GM21717 (cell line): ENCODE data around the gene NAPB.

ENCODE experiments used
- ATAC-seq: cut with Tn5 transposase; IDR thresholded peaks from one replicate; pipeline ENCODE4 v1.9.1; 2021; ENCODE audit warnings: mild to moderate bottlenecking, moderate library complexity; ENCODE audit not compliant: unreplicated experiment

NAPB gene

DNA sequence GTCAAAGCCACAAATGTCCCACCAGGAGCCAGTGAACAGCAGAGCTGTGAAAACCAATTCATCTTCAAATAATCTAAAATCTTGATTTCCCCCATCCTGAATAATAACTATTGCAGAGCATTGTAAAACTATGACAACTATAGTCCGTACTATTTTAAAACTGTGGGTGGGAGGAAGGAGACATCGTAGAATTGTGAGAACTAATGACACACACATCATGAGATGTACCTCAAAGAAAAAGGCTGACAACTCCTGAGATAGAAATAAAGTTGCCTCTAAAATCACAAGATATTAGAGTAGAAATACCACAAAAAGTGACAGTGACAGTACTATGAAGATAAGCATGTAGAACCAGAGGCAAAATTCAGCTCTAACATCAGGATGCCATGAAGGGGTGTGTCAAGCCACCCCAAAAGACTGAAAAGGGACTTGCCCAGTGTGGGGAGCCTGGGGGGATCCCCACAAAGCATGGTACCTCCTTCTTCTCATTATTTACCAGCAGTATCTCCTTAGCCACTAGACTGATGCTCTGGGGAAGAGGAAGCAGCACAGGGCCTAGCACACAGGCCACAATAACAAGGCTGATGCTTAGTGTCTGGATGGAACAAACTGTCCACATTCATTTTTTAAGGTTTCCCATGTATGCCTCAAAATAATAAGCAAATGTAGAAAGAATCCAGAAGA is 13.4 kb downstream of the NAPB start:
- ATAC-seq: peak; percentile 72

DNA sequence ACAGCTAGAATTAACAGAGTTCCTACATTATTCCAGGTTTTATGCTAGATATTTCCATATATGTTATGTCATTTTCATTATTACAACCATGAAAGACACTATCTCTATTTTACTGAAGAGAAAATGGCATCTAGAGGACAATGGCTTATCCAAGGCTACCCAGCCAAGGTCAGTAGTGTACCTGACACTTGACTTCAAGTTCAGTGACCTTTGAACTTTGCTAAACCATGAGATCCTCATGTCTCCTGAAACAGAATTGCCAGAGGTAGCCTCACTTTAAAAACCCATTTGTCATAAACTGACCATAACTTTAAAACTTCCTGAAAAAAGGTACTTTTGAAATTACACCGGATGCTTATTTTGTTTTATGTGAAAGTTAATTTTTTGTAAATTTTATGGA is 14.4 kb downstream of the NAPB start:
- no peak for ATAC-seq

DNA sequence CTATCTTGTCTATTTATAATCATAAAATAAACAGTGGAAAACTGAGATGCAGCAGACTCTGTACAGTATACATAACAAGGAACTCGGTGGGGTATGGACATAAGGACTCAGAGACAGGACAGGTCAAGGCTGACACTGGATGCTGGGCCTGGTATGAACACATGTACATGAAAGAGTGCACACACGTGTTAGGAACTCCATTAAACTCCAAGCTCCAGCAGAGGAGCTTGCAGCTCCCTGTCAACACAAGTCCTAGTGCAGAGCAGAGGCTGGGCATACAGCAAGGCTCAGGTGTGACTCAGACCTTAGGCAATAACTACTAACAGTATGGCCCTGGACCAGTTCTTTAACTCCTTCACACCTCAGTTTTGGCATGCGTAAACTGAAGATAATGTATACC is 17.1 kb downstream of the NAPB start:
- no peak for ATAC-seq

DNA sequence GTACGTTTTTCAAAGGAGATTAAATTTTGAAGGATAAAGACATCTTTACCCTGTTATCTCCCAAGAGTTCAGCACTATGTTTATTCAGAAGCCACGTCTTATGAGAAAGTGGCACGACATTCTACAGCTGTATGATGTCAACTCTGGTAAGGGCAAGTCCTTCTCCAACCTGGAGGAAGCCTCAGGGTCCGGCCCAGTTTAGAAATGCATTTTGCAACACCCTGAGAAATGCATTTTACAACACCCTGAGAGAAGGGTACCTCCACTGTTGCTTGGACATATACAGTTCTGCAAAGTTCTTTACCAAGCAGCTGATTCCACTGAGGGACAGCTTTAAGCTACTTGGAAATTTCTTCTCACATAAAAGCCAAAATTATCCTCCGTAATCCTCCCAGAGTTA is 17.5 kb downstream of the NAPB start:
- ATAC-seq: no peak

DNA sequence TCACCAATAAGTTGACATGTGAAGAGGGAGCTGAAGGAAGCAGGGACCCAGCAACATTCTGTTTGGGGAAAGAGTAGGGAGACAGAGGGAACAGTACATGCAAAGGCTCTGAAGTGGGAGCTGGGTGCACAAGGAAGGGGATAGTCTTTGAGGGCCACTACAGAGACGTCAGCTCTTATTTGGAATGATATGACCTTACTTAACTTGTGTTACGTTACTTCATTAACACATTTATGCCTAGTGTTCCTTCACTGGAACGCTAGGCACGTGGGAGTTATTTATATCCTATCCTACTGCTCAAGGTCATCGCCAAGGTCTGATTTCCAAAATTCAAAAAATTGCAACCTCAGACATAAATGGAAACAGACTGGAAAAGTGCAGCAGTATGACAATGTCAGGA is 20.2 kb downstream of the NAPB start:
- ATAC-seq: no peak

DNA sequence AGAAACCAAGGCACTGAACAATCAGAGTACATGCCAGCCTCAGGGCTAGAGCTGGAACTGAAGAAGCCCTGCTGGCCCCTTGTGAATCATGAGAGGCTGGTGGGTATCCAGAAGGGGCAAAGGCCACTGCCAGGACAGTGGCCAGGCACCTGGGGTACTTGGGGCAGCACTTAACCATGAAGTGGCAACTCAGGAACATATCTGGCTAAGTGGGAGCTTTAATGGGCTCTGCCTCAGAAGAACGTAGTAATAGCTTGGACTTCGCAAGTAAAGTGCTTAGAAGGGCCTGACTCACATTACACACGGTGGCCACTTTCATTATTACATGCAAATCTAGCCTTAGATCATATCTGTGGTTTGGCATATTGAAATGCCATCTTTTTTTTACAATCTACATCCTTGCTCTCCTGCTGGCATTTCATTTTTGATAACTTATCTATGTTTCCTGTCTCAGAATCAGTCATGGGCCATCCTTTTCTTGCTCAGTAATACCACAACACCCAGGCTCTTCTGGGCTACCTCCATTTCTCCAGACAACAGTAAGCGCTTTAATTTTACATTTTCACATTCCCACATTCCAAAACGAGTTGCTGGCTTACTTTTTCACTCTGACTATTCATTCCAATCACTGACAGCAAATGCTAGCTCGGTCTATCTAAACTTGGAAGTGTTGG is 21.6 kb downstream of the NAPB start:
- ATAC-seq: no peak

DNA sequence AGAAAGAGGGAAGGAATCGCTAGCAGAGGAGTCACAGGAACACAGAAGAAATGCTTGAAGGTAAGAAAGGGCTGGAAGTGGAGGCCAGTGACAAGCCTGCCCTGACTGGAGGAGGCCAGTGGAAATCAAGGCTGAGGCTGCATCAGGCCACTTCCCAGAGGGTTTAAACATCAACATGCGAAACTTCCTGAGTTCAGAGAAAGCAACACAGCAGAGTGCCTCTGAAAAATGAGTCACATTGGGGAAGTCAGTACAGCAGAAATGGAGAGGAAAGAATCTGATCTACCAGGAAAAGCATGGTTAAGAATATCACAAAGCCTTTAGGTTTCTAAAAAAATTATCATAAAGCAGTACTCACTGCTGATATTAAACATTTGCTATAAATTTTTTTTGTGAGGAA is 23.3 kb downstream of the NAPB start:
- no peak for ATAC-seq

DNA sequence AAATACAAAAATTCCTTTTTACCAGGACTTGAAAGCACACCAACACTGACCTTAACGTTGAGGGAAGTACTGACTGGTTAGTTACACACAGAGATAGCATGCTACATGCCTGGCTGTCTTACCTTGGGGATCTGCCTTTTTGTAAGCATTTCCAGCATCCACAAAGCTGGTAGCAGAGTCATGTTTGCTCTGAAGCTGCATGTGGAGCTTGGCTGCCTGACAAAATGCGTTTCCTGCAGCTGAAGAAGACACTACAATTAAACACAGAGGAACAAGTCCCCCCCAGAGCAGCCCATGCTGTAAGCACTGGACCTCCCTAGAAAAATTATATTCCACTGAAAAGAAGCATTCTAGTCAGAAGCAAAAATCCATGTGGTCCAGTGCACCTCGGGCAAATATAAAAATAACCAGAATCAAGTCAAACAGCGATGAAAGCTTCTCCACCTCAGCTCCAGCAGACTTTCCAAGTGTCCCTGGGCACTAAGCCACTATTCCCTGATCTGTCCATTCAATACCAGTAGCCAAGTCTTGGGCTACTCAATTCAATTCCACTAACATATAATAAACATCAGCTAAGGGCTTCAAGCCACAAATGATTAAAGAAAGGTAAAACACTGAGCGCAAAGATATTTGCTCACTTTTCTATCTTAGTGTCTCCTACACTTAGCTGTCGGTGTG is 24.2 kb downstream of the NAPB start:
- ATAC-seq: no peak

DNA sequence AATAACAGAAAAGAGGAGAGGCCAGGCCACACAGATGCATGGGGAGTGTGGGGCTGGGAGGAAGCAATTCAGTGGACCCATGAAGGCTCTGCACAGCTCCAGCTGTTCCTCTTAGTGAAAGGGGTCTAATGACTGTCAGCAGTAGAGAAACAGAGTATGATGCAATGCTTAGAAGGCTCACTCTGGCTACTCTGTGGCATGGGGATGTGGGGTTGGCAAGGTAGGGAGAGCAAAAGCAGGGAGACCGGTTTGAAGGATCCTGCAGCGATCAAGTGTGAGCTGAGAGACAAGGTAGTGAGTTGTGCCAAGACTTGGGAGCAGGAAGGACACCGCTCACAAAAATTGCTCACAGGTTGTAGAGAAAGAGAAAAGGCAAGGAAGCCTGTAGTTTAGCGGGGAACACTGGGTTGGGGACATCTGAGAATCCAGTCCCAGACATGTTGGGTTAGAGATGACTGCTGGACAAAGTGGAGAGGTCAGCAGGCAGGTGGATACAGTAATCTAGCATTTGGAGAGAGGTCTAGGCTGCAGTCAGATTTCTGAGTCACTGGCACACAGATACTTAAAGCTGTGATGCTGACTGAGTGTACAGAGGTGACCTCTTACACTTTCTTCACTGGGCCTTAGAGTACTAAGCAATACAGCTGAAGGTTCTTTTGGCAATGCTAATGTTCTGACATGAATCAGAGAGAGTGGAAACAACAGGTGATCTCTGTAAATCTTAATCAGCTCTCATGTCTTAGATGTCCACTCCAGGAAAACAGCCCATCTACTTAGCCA is 27.1 kb downstream of the NAPB start:
- ATAC-seq: no peak

DNA sequence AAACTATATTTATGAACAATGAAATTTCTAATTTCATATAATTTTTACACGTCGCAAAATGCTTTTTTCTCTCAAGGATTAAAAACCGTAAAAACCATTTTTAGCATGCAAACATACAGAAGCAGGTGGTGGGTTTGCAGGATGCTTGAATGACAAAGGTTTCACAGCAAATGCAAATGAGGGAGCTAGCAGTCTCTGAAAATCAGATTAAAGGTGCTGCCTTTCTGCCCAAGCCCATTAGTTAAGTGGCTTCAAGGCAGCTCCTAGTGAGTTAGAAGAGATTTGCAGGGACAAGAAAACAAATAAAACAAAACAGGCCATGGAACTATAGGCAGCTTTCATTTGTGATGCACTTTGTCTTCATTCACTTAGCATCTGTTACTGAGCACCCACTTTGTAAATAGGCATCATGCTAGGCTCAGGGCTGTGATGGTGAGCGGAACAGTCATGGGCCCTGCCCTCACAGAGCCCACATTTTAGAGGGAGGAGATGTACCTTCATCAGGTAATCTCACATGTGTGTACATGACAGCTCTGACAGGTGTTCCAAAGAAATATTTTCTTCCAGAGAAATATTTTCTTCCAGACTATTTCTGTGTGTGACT is 29.5 kb downstream of the NAPB start:
- no peak for ATAC-seq

DNA sequence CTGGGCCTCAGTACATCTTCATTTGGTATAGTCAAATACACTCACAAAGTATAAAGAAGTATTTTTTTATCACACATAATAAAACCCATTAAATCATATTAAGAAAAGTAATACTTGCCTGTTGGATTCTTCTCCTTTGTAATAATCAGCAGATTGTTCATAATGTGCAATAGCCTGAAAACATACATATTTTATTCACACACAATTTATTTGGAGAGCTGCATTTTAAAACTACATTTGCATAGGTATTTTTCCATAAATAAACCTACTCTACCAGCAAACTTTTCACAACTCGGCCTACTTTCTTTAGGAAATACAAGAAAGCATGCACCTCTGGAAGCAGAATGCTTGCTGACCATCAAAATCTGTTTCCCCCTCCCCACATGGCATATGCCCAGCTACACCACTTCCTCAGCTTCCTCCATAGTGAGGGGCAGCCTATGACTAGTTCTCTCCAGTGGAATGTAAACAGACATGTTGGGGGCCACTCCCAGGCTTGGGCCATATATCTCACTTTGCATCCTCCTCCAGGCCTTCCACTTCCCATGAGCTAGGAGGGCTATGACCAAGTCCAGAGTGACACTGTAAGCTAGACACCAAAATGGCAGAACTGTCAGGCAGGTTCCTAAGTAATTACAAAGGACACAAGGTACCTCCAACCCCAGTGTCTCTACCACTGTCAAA is 31.1 kb downstream of the NAPB start:
- no peak for ATAC-seq

DNA sequence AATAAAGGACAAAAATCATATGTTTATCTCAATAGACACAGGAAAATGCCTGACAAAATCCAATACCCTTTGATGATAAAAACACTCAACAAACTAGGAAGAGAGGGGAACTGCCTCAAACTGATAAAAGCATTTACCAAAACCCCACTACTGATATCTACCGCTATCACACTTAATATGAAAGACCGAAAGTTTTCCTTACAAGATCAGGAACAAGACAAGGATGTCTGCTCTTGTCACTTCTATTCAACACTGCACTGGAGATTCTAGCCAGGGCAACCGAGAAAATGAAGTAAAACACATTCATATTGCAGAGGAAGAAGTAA is 34.2 kb downstream of the NAPB start:
- ATAC-seq: no peak

DNA sequence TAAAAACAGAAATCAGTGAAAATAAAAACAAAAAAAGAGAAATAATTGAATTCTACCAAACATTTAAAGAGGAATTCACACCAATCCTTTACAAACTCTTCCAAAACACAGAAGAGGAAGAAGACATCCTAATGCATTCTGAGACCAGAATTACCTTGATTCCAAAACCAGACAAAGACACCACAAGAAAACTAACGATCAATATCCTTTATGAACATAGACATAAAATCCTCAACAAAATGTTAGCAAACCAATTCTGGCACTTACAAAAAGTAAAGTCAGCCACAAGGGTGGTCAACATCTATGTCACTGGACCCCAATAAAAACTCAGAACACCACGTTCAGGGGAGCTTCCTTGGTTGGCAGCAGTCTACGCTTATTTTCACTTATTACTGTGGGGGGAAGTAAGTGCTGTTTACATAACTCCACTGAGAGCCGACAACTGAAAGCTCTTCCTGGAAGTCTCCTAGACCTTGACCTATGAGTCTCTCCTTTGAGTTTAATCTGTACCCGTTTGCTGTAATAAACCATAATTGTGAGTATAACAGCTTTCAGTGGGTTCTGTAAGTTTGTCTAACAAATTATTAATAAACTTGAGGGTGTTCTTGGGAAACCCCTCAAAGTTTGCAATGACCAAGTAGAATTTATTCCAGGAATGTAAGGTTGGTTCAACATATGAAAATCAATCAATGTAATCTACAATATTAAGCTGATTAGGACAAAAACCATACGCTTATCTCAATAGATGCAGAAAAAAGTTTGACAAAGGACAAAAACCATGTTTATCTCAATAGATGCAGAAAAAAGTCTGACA is 34.8 kb downstream of the NAPB start:
- no peak for ATAC-seq

DNA sequence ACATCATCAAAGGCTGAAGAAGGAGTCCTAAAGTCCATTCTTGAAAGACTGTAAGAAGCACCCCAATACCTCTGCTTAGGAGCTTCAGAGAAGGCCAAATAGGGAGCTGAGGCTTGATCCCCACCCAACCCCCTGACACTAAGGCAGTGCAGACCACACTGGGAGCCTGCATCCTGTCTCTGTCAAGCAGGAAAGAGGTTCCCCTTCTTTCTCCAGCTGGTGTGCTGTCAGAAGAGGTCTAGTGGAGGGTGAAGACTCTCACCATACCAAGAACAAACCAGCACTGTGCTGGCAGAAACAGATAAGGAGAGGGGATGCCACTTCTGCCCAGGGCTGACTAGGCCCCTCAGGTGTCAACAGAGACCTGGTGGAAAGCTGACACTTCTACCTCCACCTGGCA is 39.4 kb downstream of the NAPB start:
- ATAC-seq: no peak

DNA sequence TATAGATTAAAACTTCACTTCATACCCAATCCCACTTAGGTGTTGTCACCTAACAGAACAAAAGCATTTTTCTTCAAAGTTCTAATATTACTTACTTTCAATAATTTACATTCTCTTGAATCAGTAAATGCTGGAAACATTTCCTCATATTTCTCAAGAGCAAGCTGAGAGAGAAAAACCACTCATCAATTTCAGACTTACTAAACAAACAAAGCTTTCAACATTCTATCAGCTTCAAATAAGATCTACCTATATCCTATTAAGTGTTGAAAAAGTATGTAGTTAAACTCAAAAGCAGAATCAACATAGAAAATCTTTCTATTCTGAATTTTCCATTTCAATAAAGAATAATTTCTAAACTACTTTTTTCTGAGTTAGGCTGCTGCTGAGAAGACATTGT is 41.5 kb downstream of the NAPB start:
- no peak for ATAC-seq

DNA sequence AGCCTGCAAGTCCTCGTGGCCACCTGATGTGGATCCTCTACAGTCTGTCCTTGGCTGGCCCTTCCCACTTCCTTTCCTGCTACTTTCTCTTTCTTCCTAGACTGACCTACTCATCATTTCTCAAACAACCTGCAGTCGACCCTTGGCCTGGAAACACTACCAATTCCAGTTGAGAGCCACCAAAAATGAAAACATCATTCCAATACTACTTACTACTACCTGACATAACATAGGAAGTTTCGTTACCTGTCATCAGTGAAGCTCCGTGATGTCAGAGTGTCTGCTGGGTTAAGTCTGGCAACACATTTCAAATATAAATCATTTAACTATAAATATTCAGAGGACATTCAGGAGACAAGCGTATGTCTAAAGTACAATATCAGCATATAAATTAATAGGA is 45.5 kb downstream of the NAPB start:
- no peak for ATAC-seq

DNA sequence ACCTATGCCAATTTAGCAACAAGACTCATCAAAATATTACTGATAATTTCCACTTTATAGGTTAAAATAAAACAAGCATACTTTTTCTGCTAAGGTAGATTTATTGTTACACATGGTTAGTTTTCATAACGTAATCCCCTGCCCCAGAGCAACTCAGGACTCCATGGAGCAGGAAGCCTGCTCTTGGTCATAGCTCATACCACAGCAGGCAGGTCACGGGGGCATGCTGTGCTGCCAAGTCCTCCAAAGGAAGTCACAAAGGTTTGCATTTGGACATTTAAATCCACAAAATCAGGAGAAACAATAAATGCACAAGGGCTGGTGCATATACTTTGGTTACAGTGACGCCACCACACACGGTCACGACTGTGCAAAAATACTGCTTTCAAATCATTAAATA is 46.8 kb downstream of the NAPB start:
- no peak for ATAC-seq

DNA sequence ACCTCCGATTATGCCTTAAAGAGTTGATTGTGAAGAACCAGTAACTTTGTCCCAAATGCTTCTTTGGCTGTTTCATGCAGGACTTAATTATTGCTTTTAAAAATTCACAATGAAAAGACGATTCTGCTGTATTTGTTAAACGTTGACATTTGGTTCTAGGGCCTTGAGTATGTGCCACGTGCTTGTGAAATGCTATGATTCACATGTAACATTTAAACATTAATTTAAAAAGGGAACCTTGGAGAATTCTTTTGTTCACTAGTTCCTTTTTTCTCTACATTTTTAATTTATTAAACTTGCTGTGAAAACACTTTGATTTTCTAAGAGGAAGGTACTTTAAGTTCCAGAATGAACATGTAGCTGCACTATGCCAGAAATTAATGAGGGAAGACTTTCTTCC is 49.8 kb downstream of the NAPB start:
- no peak for ATAC-seq

DNA sequence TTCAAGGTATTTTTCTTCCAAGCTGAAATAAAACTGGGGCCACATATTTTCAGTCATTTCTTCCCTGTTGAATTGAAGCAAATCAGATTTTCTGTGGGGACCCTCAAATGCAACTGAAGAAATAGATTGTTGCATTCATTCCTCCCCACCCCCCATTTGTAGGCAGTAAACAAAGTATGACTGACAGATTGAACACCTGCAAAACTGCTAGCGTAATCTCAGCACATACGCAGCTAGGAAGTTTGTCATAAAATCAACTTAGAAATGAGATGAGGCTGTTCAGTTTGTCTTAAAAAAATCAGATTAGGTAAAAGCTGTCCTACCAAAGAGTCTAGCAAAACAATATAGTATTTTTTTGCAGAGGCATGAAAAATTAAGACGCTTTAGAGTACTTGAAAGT is 50.4 kb downstream of the NAPB start:
- ATAC-seq: no peak

DNA sequence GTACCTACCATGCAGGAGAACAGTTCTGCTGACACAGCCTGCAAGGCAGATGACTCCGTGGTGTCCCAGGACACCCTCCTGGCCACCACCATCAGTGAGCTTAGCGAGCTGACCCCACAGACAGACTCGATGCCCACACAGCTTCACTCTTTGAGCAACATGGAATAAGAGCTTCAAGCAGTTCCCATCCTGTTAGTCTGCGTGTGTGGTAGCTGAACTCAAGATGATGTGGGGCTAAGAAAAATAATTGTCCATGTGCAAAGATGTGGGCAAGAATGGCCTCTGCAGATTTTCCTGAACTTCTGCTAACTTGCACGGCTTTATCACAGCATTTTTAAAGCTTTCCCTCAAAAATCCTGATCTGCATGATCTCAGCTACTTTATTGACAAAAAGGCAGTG is 51.0 kb downstream of the NAPB start:
- no peak for ATAC-seq
